LNCAP (cell line): ENCODE data around the gene DPT.

Source experiments
- TF ChIP-seq, protein P1 (sequence below): fragments of 450-650 bp; IDR thresholded peaks from 2 replicates; pipeline ENCODE4 v1.5.1; 2017; ENCODE audit warnings: mild to moderate bottlenecking

The DPT gene

DNA sequence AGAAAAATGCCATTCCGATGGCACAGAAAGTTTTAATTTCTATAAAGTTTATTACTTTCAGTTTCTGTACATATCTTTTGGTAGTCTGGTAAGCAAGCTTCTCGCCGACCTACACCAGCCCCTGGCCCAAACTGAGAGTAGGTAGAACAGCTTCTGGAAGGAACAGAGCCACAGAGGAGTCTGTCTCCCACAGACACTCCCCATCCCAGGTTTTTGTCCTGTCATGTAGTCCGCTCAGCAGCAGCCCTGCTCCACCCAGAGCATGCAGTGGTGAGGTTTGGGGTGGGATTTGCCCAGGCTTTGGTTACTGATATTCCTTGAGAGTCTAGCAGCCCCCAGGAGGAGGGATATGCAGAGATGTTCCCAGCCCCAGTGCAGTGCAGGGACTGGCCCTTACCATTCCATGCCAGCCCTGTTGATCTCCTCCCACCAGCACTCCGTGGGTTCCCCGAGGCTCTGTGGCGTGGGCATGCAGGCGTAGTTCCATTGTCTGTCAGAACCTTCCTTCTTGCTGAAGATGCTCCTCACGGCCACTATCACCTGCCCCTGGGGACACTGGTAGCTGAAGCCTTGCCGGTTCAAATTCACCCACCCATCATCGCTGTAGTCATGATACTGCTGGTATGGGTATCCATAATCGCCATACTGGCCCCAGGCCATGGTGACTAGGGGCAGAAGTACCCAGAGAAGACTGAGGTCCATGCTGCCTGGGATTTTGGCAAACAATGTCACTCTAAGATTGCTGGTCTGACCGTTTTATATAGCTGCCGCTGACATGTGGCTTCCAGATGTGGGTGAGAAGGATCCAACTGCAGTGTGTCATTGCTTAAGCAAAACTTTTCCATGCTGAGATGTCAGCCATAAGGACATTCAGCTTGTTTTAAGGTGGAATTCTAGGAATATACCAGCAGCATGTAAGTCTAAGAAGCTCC is at the start of gene DPT:
Gene DPT, minus strand, starts transcription at position 734 of the 932 bp plus-strand sequence. Its CDS starts 32 bp downstream, at position 702.
- TF ChIP-seq, protein P1, sequence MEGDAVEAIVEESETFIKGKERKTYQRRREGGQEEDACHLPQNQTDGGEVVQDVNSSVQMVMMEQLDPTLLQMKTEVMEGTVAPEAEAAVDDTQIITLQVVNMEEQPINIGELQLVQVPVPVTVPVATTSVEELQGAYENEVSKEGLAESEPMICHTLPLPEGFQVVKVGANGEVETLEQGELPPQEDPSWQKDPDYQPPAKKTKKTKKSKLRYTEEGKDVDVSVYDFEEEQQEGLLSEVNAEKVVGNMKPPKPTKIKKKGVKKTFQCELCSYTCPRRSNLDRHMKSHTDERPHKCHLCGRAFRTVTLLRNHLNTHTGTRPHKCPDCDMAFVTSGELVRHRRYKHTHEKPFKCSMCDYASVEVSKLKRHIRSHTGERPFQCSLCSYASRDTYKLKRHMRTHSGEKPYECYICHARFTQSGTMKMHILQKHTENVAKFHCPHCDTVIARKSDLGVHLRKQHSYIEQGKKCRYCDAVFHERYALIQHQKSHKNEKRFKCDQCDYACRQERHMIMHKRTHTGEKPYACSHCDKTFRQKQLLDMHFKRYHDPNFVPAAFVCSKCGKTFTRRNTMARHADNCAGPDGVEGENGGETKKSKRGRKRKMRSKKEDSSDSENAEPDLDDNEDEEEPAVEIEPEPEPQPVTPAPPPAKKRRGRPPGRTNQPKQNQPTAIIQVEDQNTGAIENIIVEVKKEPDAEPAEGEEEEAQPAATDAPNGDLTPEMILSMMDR: no peak

DNA sequence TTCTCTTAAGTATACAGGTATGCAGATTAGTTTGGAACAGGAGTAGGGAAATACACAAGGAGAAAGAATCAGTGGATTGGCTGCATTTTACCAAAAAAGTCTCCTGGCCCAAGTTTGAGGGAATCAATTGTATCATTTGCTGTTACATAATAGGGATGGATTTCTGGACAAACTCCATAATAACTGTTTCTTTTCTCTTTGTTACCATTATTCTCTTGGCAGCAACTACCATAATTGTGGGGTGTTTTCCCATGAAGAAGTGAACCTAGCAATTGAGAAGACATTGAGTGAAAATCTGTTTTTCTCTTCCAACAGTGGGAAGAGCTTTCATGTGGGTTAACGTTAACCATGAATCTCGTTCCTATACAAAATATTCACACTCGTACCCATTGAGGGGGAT is 46.4 kb upstream of the DPT start:
- TF ChIP-seq, protein P1: no peak

DNA sequence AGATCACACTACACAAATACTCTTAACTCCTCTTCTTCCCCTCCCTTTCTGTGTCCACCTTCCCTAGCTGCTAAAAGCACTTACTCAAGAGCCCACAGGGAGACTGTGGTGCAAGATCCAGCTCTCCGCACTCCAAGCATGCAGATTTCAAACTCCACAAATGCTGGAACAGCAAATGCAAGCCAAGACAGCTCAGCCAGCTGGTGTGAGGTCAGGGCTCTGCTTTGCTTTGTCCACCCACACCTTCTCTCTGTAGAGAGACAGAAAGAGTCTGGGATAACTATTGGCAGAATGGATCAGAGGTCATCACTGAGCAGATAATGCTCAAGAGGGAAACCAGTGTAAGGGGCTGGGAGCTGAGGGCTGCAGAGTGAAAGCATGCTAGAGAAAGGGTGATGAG is 45.2 kb upstream of the DPT start:
- TF ChIP-seq, protein P1: no peak

DNA sequence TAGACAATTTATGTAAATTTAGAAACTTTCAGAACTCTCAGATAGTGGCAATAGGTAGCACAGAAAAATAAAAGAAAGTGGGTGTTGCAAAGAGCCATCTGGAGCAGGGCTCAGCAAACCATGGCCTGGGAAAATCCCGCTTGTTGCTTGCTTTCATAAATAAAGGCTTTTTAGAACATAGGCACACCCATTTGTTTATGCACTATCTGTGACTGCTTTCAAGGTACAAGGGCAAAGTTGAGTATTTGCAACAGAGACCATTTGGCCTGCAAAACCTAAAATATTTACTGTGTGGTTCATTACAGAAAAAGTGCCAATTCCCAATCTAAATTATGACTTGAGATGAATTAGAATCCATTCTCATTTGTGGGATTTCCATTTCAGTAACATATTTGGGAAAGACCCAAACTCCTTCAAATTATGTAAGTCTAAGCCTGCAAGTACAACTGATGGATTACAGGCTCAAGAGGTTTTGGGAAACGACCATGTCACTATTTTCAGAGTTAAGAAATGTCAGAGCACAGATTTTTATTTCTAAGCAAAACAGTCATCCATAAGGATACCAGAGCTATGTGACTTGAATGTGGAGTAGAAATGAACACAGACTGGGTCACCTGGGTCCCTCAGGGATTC is 43.5 kb upstream of the DPT start:
- TF ChIP-seq, protein P1: no peak

DNA sequence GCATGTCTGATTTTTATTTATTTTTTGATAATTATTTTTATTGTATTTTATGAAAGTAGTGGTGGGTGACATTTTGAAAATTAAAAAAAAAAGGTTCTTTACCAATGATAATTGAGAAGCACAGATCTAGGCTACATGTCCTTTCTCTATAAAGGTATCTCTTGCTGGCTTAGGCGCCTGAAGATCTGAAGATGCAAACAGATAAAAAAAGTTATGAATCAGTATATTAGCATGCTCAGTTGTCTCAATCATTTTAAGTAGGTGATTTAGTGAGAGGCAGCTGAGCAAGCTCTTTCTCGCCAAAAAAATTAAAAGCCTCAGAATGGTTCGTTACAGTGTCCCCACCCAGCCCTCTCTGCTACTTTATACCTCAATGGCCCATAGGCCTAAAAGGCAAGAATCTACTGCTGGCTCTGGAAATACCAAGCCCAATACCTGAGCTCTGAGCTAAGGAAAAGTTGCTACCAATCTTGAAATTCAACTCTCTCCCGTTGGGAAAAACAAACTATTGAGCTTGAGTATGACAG is 42.2 kb upstream of the DPT start:
- TF ChIP-seq, protein P1: no peak

DNA sequence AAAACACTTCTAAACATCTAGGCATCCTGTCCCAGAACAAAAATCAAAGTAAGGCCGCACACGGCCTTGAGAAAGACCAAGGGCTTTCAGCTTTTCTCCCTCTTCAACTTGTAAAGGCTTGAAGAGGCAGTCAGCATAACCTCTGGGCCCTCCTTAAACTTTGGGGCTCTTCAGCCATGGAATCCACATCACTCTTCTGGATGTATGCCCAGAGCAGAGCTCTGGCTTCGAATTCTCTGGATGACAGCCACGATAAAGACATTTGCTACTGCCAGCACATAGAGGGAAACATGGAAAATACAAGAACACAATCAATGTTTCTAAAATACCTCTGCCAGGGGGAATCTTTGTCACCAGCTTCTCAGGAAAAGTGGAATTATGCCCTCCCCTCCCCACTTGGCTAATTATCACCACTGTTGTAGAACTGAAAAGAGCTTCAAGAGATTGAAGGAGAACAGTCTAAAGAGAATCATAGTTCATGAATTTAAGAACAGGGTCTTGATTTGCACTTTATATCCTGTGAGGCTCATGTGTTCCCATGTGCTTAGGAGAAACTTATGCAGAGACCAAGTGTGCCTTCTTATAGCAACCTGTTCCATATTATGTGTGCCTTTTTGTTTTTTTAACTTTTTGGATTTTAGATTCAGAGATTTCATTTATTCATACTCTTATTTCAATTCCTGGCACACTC is 39.0 kb upstream of the DPT start:
- TF ChIP-seq, protein P1: no peak

DNA sequence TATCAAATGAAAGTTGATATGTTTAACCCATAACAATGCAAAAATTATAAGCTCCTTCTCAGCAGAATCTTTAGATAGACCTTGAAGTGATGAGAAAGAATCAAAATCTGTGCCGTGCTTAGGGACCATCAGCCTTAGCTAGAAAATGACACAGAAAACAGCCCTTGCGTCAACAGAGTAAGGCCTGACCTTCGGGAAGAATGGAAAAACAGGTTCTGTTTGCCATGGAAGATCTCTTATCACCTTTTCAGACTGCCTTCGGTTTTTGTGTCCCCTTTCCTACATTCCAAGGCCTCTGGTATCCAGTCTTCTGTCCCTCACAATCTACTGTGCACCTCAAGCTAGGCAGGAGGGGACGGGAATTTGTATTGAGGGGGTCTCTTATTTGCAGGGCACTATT is 37.6 kb upstream of the DPT start:
- TF ChIP-seq, protein P1: no peak
